Measurements from ENCODE around the gene ZNF10.

The ZNF10 gene

GRCh38 chr12:133130038-133130807 is at the start of gene ZNF10, which contains the start of gene ZNF891:
TSS of gene ZNF10 (plus strand) at chr12:133130627. CDS start at chr12:133144493, 13,866 bp downstream.
TSS of gene ZNF891 (minus strand) at chr12:133130274. CDS start at chr12:133121918, 8,356 bp downstream.
- peaks cover 4% of the 10 kb centered on the region for H3K4me1 ChIP-seq (ENCODE audit: control insufficient read depth, insufficient read depth, low read length, unreplicated experiment)
- H3K36me3 ChIP-seq (ENCODE audit: insufficient read depth, low read length), result peaks cover 39% of the 10 kb centered on the region
- H3K4me3 ChIP-seq (ENCODE audit: low read depth, low read length), result peak within 1 kb of the TSS; percentile 97
- peak within 1 kb of the TSS; percentile 96 for H2AFZ ChIP-seq (ENCODE audit: low read length, unreplicated experiment)
- no peaks in the 10 kb centered on the region for H3K27me3 ChIP-seq (ENCODE audit: insufficient read depth, low read length)
- H3K27ac ChIP-seq (ENCODE audit: low read depth, low read length), result peak within 1 kb of the TSS; percentile 93
- H3K79me2 ChIP-seq (ENCODE audit: control insufficient read depth, insufficient read depth, low read length, unreplicated experiment), result peaks cover 17% of the 10 kb centered on the region

DNA sequence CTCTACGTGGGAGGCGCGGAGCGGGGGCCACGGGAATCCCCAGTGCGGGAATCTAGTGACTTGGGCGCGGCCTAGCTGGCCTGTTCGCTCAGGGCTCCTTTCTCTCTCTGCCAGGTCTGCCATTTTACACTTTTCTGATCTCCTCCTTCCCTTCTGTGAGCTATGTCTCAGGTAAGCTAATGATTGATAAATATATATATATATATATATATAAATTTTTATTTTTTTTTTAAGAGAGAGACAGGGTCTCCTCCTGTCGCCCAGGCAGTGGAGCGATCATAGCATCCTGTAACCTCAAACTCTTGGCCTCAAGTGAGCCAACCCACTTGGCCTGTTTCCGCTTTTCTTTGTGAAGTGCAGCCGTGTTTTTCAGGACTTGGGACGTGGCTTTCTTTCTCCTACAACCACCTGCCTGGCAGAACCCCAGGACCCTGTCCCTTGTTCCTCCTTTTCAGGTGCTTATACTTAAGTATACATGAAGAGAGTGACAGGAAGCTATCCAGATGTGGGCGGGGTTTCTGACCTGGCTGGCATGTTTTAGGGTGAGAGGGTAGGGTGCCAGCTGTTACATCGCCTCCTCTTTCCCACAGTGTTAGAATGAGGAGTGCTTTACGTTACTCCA is 49.2 kb upstream of the ZNF10 start:
- Histone ChIP-seq H3K79me2 (ENCODE audit: control insufficient read depth, insufficient read depth, low read length, unreplicated experiment) (peaks cover 25% of the 10 kb centered on the region), H2AFZ (ENCODE audit: low read length, unreplicated experiment) (peak overlapping the region; percentile 65), H3K27me3 (ENCODE audit: insufficient read depth, low read length) (no peaks in the 10 kb centered on the region), H3K4me1 (ENCODE audit: control insufficient read depth, insufficient read depth, low read length, unreplicated experiment) (peaks cover 5% of the 10 kb centered on the region), H3K27ac (ENCODE audit: low read depth, low read length) (peak overlapping the region; percentile 98), H3K36me3 (ENCODE audit: insufficient read depth, low read length) (peaks cover 46% of the 10 kb centered on the region), H3K4me3 (ENCODE audit: low read depth, low read length) (peak overlapping the region; percentile 82)

DNA sequence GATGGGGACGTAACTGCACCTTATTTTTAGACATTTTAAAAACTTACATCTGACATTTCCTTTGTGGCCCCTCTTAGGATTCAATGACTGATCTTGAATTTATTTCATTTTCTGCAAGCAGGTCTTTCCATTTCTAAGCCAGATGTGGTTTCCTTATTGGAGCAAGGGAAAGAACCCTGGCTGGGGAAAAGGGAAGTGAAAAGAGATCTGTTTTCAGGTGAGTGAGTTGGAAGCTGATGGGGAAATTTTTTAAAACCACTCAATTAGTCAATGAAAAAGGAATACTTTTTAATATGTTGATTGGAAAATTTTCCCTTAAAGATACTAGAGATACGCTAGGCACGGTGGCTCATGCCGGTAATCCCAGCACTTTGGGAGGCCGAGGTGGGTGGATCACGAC is 47.1 kb upstream of the ZNF10 start:
- H3K4me3 ChIP-seq (ENCODE audit: low read depth, low read length), result no peak overlapping the region
- no peaks in the 10 kb centered on the region for H3K27me3 ChIP-seq (ENCODE audit: insufficient read depth, low read length)
- H3K79me2 ChIP-seq (ENCODE audit: control insufficient read depth, insufficient read depth, low read length, unreplicated experiment), result peaks cover 30% of the 10 kb centered on the region
- no peak overlapping the region for H3K27ac ChIP-seq (ENCODE audit: low read depth, low read length)
- no peak overlapping the region for H2AFZ ChIP-seq (ENCODE audit: low read length, unreplicated experiment)
- H3K36me3 ChIP-seq (ENCODE audit: insufficient read depth, low read length), result peaks cover 67% of the 10 kb centered on the region
- H3K4me1 ChIP-seq (ENCODE audit: control insufficient read depth, insufficient read depth, low read length, unreplicated experiment), result peaks cover 5% of the 10 kb centered on the region

DNA sequence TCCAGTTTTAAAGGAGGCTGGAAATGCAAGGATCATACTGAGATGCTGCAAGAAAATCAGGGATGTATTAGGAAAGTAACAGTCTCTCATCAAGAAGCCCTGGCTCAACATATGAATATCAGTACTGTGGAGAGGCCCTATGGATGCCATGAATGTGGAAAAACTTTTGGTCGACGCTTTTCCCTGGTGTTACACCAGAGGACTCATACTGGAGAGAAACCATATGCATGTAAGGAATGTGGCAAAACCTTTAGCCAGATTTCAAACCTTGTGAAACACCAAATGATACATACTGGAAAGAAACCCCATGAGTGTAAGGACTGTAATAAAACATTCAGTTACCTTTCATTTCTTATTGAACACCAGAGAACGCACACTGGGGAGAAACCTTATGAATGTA is 24.8 kb upstream of the ZNF10 start:
- Histone ChIP-seq H3K4me3 (ENCODE audit: low read depth, low read length) (no peak overlapping the region), H3K79me2 (ENCODE audit: control insufficient read depth, insufficient read depth, low read length, unreplicated experiment) (peaks cover 2% of the 10 kb centered on the region), H3K27ac (ENCODE audit: low read depth, low read length) (no peak overlapping the region), H3K27me3 (ENCODE audit: insufficient read depth, low read length) (no peaks in the 10 kb centered on the region), H3K36me3 (ENCODE audit: insufficient read depth, low read length) (peaks cover 91% of the 10 kb centered on the region), H2AFZ (ENCODE audit: low read length, unreplicated experiment) (no peak overlapping the region), H3K4me1 (ENCODE audit: control insufficient read depth, insufficient read depth, low read length, unreplicated experiment) (no peaks in the 10 kb centered on the region)

- peaks cover 84% of the 10 kb centered on the region for H3K36me3 ChIP-seq (ENCODE audit: insufficient read depth, low read length)
These were observed 24.2 kb upstream of the ZNF10 start for GRCh38 chr12:133106253-133106652.

DNA sequence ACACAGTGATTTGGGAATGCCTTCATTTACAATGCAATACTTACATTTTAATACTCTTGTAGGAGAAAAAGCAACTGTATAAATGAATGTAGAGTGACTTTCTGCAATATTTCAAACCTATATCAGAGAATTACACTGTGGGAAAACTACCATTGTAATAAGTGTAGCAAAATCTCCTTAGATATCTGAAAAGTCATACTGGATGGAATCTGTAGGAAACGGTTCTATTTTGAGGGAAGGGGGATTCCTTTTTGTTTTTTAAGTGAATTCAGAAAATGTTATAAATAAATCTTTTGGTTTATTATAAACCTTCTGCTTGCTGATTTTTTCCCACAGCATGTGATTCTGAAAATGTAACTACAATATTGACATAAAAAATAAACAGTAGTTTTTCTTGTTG is 23.3 kb upstream of the ZNF10 start:
- Histone ChIP-seq H3K27ac (ENCODE audit: low read depth, low read length) (no peak overlapping the region), H3K27me3 (ENCODE audit: insufficient read depth, low read length) (no peaks in the 10 kb centered on the region), H3K4me3 (ENCODE audit: low read depth, low read length) (no peak overlapping the region), H2AFZ (ENCODE audit: low read length, unreplicated experiment) (no peak overlapping the region), H3K36me3 (ENCODE audit: insufficient read depth, low read length) (peaks cover 76% of the 10 kb centered on the region), H3K4me1 (ENCODE audit: control insufficient read depth, insufficient read depth, low read length, unreplicated experiment) (no peaks in the 10 kb centered on the region), H3K79me2 (ENCODE audit: control insufficient read depth, insufficient read depth, low read length, unreplicated experiment) (no peaks in the 10 kb centered on the region)

More at GRCh38 chr12:133106253-133106652, 24.2 kb upstream of the ZNF10 start:
- no peak overlapping the region for H3K4me3 ChIP-seq (ENCODE audit: low read depth, low read length)
- H3K27ac ChIP-seq (ENCODE audit: low read depth, low read length), result no peak overlapping the region
- H3K27me3 ChIP-seq (ENCODE audit: insufficient read depth, low read length), result no peaks in the 10 kb centered on the region
- H3K4me1 ChIP-seq (ENCODE audit: control insufficient read depth, insufficient read depth, low read length, unreplicated experiment), result no peaks in the 10 kb centered on the region
- H2AFZ ChIP-seq (ENCODE audit: low read length, unreplicated experiment), result no peak overlapping the region
- H3K79me2 ChIP-seq (ENCODE audit: control insufficient read depth, insufficient read depth, low read length, unreplicated experiment), result peaks cover 2% of the 10 kb centered on the region

- Histone ChIP-seq H3K79me2 (ENCODE audit: control insufficient read depth, insufficient read depth, low read length, unreplicated experiment) (no peaks in the 10 kb centered on the region), H2AFZ (ENCODE audit: low read length, unreplicated experiment) (no peak overlapping the region), H3K4me1 (ENCODE audit: control insufficient read depth, insufficient read depth, low read length, unreplicated experiment) (no peaks in the 10 kb centered on the region), H3K4me3 (ENCODE audit: low read depth, low read length) (no peak overlapping the region), H3K36me3 (ENCODE audit: insufficient read depth, low read length) (peaks cover 68% of the 10 kb centered on the region), H3K27me3 (ENCODE audit: insufficient read depth, low read length) (no peaks in the 10 kb centered on the region), H3K27ac (ENCODE audit: low read depth, low read length) (no peak overlapping the region)
These were observed 22.3 kb upstream of the ZNF10 start for GRCh38 chr12:133108150-133108549.

DNA sequence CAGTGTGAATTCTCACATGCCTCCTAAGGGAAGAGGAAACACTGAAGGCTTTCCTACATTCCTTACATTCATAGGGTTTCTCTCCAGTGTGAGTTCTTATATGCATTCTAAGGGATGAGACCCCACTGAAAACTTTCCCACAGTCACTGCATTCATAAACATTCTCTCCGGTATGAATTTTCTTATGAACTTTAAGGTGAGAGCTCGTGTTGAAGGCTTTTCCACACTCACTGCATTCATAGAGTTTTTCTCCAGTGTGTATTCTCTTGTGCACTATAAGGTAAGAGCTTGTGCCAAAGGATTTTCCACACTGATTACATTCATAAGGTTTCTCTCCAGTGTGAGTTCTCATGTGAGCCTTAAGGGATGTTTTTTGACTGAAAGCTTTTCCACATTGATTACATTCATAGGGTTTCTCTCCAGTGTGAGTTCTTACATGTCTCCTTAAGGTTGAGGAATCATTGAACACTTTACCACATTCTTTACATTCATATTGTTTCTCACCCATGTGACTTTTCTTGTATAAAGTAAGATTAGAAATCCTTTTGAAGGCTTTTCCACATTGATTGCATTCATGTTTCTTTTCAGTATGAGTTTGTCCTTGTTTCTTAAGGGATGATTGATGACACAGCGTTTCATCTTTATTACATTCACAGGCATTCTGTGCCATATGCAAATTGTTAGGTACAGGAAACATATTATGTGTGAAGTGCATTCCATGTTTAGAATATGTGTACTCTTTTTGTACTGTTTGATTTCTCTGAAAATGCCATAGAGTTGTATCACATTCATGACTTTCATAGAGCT is 9.8 kb upstream of the ZNF10 start:
- Histone ChIP-seq H3K27me3 (ENCODE audit: insufficient read depth, low read length) (no peaks in the 10 kb centered on the region), H3K4me1 (ENCODE audit: control insufficient read depth, insufficient read depth, low read length, unreplicated experiment) (no peaks in the 10 kb centered on the region), H3K4me3 (ENCODE audit: low read depth, low read length) (no peak overlapping the region), H3K79me2 (ENCODE audit: control insufficient read depth, insufficient read depth, low read length, unreplicated experiment) (peaks cover 5% of the 10 kb centered on the region), H3K36me3 (ENCODE audit: insufficient read depth, low read length) (peaks cover 85% of the 10 kb centered on the region), H3K27ac (ENCODE audit: low read depth, low read length) (no peak overlapping the region), H2AFZ (ENCODE audit: low read length, unreplicated experiment) (no peak overlapping the region)

DNA sequence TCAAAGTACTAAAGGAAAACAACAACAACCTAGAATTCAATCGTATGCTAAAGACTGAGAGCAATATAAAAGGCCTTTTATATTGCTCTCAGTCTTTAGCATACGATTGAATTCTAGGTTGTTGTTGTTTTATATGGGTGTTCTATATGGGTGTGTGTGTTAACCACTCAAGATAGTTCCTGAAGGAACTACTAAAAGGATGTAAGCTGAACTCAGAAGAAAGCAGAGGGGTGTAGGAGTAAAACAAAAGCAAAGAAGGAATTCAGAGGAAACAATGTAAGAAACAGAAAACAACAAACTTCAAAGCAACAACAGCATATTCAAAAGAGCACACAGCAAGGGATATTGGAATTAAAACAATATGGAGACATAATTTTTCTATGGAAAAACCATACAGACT is 5.8 kb upstream of the ZNF10 start:
- no peak overlapping the region for H3K4me3 ChIP-seq (ENCODE audit: low read depth, low read length)

DNA sequence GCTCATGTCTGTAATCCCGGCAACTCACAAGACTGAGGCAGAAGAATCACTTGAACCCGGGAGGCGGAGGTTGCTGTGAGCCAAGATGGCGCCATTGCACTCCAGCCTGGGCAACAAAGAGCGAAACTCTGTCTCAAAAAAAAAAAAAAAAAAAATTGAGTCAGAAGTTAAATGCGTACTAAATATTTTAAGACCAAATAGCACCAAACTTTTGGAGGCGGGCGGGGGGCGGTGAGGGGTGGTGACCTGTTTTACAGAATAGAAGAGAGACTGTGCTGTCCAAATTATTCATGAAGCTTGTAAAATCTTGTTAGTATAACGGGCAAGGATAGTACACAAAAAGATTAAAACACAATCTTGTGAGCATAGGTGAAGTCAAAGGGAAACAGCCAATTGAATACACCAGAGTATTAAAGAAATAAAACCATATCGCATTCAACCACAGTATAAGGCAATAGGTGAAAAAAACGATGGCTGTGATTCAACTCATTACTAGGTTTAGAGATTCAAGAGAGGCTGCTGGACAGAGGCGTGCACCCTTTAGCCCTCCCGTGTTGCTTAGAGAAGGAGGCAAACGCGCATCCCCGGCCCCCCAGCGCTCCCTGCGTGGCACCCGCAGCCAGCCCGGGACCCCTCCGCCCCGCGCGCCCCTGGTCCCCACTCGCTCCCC is 924 bp upstream of the ZNF10 start:
- Histone ChIP-seq H3K4me3 (ENCODE audit: low read depth, low read length) (peak overlapping the region; percentile 97), H3K36me3 (ENCODE audit: insufficient read depth, low read length) (peaks cover 39% of the 10 kb centered on the region), H2AFZ (ENCODE audit: low read length, unreplicated experiment) (peak overlapping the region; percentile 95), H3K27ac (ENCODE audit: low read depth, low read length) (peak overlapping the region; percentile 93), H3K4me1 (ENCODE audit: control insufficient read depth, insufficient read depth, low read length, unreplicated experiment) (peaks cover 4% of the 10 kb centered on the region), H3K79me2 (ENCODE audit: control insufficient read depth, insufficient read depth, low read length, unreplicated experiment) (peaks cover 20% of the 10 kb centered on the region), H3K27me3 (ENCODE audit: insufficient read depth, low read length) (no peaks in the 10 kb centered on the region)

More for the DNA sequence above, 5.8 kb upstream of the ZNF10 start:
- Histone ChIP-seq H2AFZ (ENCODE audit: low read length, unreplicated experiment) (no peak overlapping the region), H3K4me1 (ENCODE audit: control insufficient read depth, insufficient read depth, low read length, unreplicated experiment) (no peaks in the 10 kb centered on the region), H3K27me3 (ENCODE audit: insufficient read depth, low read length) (no peaks in the 10 kb centered on the region), H3K79me2 (ENCODE audit: control insufficient read depth, insufficient read depth, low read length, unreplicated experiment) (peaks cover 11% of the 10 kb centered on the region), H3K36me3 (ENCODE audit: insufficient read depth, low read length) (peaks cover 68% of the 10 kb centered on the region), H3K27ac (ENCODE audit: low read depth, low read length) (no peak overlapping the region)

Measured in ACC112 (cell line).